PC-3 (cell line): Measurements from ENCODE around the gene TRABD. TPM values are rescaled to one million over a fixed set of nuclear protein-coding genes. Genes with fewer than 3 reads are reported as not detected.

Experiments used
- ATAC-seq: fragments of 200-7000 bp; cut with Tn5 transposase; 2 replicates; pipeline ENCODE4 v1.9.1; 2020; ENCODE audit warnings: mild to moderate bottlenecking, moderate library complexity
- BruUV-seq: library from RNA; stranded (reverse); fragments of 400-500 nt; replicated peaks from 2 replicates; lab custom pipeline; 2021; lab: Mats Ljungman, UMichigan
- CTCF ChIA-PET: fragments of 300-600 bp; sonication (Branson Sonifier 250); formaldehyde crosslinking; loops from one replicate; lab custom pipeline; 2022; ENCODE audit warnings: antibody characterized with exemption; lab: Charles Lee
- POLR2A ChIA-PET: fragments of 300-600 bp; sonication (Branson Sonifier 250); formaldehyde crosslinking; loops from one replicate; lab custom pipeline; 2022; ENCODE audit warnings: antibody characterized with exemption; ENCODE audit not compliant: unreplicated experiment; lab: Charles Lee
- DNase-seq: peaks from one replicate; pipeline ENCODE4 v3.0.0-alpha.2; 2015
- H2AFZ ChIP-seq: fragments of 300-600 bp; sonication (generic); 2 replicates; pipeline ENCODE4 v1.6.0; 2016; ENCODE audit warnings: antibody characterized with exemption, low read length
- H3F3A ChIP-seq: fragments of 300-600 bp; sonication (generic); one replicate; pipeline ENCODE4 v1.6.0; 2017; ENCODE audit warnings: antibody characterized with exemption, low read length, control low read depth, mild to moderate bottlenecking; ENCODE audit not compliant: unreplicated experiment
- H3K27ac ChIP-seq: fragments of 300-600 bp; sonication (generic); 2 replicates; pipeline ENCODE4 v1.5.1; 2016; ENCODE audit warnings: mild to moderate bottlenecking, low read length
- H3K27me3 ChIP-seq: fragments of 300-600 bp; sonication (generic); 2 replicates; pipeline ENCODE4 v1.6.1; 2016; ENCODE audit warnings: low read length, mixed read lengths
- H3K36me3 ChIP-seq: fragments of 300-600 bp; sonication (generic); 2 replicates; pipeline ENCODE4 v1.6.1; 2016; ENCODE audit warnings: low read depth, mixed run types, low read length, mixed read lengths
- H3K4me1 ChIP-seq: fragments of 300-600 bp; sonication (generic); 2 replicates; pipeline ENCODE4 v1.5.1; 2016; ENCODE audit warnings: low read length; ENCODE audit not compliant: insufficient read depth
- H3K4me2 ChIP-seq: fragments of 300-600 bp; sonication (generic); 2 replicates; pipeline ENCODE4 v1.6.0; 2016; ENCODE audit warnings: low read length
- H3K4me3 ChIP-seq: fragments of 300-600 bp; sonication (generic); 2 replicates; pipeline ENCODE4 v1.5.1; 2016; ENCODE audit warnings: mild to moderate bottlenecking, low read length, mixed read lengths
- H3K79me2 ChIP-seq: fragments of 300-600 bp; sonication (generic); 2 replicates; pipeline ENCODE4 v1.6.1; 2017; ENCODE audit warnings: low read length, mixed read lengths
- H3K9ac ChIP-seq: fragments of 300-600 bp; sonication (generic); 2 replicates; pipeline ENCODE4 v1.6.0; 2016; ENCODE audit warnings: mild to moderate bottlenecking, low read length
- H3K9me2 ChIP-seq: fragments of 300-600 bp; sonication (generic); replicated peaks from 2 replicates; pipeline ENCODE4 v1.6.1; 2016; ENCODE audit warnings: mixed run types, low read length, mixed read lengths
- H3K9me3 ChIP-seq: fragments of 300-600 bp; sonication (generic); 2 replicates; pipeline ENCODE4 v1.6.1; 2016; ENCODE audit warnings: low read length, mixed read lengths
- H4K20me1 ChIP-seq: fragments of 300-600 bp; sonication (generic); 2 replicates; pipeline ENCODE4 v1.6.1; 2016; ENCODE audit warnings: low read length, mixed read lengths
- CTCF ChIP-seq: fragments of 300-600 bp; sonication (generic); conservative IDR thresholded peaks from 2 replicates; pipeline ENCODE4 v1.5.1; 2017; ENCODE audit warnings: antibody characterized with exemption, low read depth, mild to moderate bottlenecking, low read length
- EZH2 ChIP-seq: fragments of 300-600 bp; sonication (generic); IDR thresholded peaks from one replicate; pipeline ENCODE4 v1.6.1; 2017; ENCODE audit warnings: antibody characterized with exemption, mild to moderate bottlenecking, low read length; ENCODE audit not compliant: unreplicated experiment
- EZH2phosphoT487 ChIP-seq: fragments of 300-600 bp; sonication (generic); IDR thresholded peaks from 2 replicates; pipeline ENCODE4 v1.6.1; 2018; ENCODE audit warnings: mild to moderate bottlenecking, antibody characterized with exemption, low read length, borderline replicate concordance
- intact Hi-C: fragments of 100-400 bp; cut with micrococcal nuclease; formaldehyde crosslinking; loops from 2 replicates; pipeline ENCODE4 v1.9.0; 2023
- total RNA-seq: library from RNA; depleted of rRNA; stranded (reverse); fragments of >200 nt; gene quantifications from 2 replicates; pipeline ENCODE4 v1.2.3, GENCODE V29; 2014

Gene TRABD
- total RNA-seq, 1 experiment from 2014 or later: 53.4 TPM

GRCh38 chr22:50225200-50225969 is 39.7 kb downstream of the TRABD start:
- intact Hi-C loops: no loop called here
- no peak for DNase-seq
- POLR2A ChIA-PET: no interaction called here

GRCh38 chr22:50226063-50226874 is 40.6 kb downstream of the TRABD start:
- Histone ChIP-seq H3K9ac (no peak overlapping the region), H3F3A (no peaks in the 10 kb centered on the region), H2AFZ (no peak overlapping the region), H3K36me3 (no peaks in the 10 kb centered on the region; the same call in 1 of the 2 replicates), H3K9me2 (no peaks in the 10 kb centered on the region), H3K79me2 (no peaks in the 10 kb centered on the region), H4K20me1 (no peaks in the 10 kb centered on the region), H3K4me2 (no peak overlapping the region), H3K9me3 (no peaks in the 10 kb centered on the region), H3K27me3 (no peaks in the 10 kb centered on the region), H3K4me3 (no peak overlapping the region), H3K27ac (no peak overlapping the region), H3K4me1 (no peaks in the 10 kb centered on the region)
- intact Hi-C loops: no loop called here
- ATAC-seq (no peak), DNase-seq (no peak)
- TF ChIP-seq CTCF (no peak), EZH2phosphoT487 (no peak), EZH2 (no peak)
- CTCF ChIA-PET: no interaction called here
- POLR2A ChIA-PET: no interaction called here
- no TSS peak for BruUV-seq

More at GRCh38 chr22:50225200-50225969, 39.7 kb downstream of the TRABD start:
- no peaks in the 10 kb centered on the region for H4K20me1 ChIP-seq
- H3K9me3 ChIP-seq: no peaks in the 10 kb centered on the region
- no peaks in the 10 kb centered on the region for H3K4me1 ChIP-seq
- H3K4me3 ChIP-seq: no peak overlapping the region
- H3K27ac ChIP-seq: no peak overlapping the region
- CTCF ChIA-PET: no interaction called here
- TF ChIP-seq CTCF: no peak
- no peak for TF ChIP-seq EZH2phosphoT487
- no peak for TF ChIP-seq EZH2
- no peak overlapping the region for H2AFZ ChIP-seq
- BruUV-seq: no TSS peak
- H3F3A ChIP-seq: no peaks in the 10 kb centered on the region
- no peaks in the 10 kb centered on the region for H3K79me2 ChIP-seq
- H3K9me2 ChIP-seq: no peaks in the 10 kb centered on the region
- no peak overlapping the region for H3K9ac ChIP-seq
- peaks cover 3% of the 10 kb centered on the region; the same call in 1 of the 2 replicates for H3K36me3 ChIP-seq
- ATAC-seq: no peak
- H3K27me3 ChIP-seq: no peaks in the 10 kb centered on the region
- no peak overlapping the region for H3K4me2 ChIP-seq
